Endometrium (tissue), 2 donors: Measurements from ENCODE around the gene PALD1.

Experiments used
- FAIRE-seq: peaks from 2 replicates; lab custom pipeline; 2012; peaks lifted over from hg19 to GRCh38; lab: Jason Lieb, UNC
- donor health status: control.
- donor health status: control.

PALD1 gene

DNA sequence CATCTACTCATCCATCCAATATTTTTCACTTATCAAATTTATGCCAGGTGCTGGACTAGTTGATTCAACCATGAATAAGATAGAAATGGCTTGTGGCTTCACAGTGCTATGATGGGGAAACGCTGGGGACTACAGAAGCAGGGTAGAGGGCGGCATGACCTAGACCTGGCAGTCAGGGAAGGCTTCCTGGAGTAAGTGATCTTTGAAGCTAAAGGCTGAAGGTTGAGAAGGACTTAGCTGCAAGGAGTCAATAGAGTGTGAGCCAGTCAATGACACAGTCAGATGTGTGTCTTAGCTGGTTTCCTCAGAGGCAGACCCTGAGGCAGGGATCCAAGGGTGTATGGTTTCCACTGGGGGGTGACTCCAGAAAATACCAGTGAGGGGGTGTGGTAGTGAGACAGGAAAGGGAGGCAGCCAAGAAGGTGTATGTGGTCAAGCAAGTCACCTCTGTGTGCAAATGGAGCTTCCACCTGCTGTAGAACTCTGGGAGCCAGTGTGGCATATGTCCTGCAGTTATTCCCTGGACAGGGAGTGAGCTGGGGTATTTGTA lies 113.7 kb downstream of the PALD1 start:
- no peak for FAIRE-seq

DNA sequence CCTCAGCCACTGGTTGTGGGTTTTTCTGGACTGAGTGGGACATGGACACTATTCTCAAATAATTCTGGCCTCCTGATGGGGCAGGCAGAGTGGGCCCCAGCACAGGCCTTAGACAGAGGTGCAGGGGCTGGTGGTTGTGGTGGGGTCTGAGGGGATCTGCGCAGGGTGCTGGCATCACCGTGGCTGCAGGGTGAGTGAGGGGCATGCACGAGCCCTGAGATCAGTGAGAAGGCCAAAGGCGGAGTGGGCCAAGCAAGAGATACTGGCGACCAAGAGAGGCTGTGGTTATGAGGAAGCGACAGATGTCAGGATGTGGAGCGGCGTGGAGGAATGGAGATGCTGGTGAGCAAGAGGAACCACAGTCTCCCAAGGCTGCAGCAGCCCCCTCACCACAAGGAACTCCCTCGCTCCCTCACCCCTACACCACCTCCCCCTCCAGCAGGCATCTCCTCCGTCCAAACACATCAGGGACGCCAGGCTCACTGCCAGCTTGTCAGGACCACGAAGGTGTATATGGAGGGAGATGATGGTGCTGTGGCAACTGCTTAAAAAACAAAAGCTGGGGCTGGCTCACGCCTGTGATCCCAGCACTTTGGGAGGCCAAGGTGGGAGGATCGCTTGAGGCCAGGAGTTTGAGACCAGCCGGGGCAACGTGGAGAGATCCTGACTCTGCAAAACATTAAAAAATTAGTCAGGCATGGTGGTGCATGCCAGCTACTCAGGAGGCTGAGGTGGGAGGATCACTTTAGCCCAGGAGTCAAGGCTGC lies 114.4 kb downstream of the PALD1 start:
- no peak for FAIRE-seq

DNA sequence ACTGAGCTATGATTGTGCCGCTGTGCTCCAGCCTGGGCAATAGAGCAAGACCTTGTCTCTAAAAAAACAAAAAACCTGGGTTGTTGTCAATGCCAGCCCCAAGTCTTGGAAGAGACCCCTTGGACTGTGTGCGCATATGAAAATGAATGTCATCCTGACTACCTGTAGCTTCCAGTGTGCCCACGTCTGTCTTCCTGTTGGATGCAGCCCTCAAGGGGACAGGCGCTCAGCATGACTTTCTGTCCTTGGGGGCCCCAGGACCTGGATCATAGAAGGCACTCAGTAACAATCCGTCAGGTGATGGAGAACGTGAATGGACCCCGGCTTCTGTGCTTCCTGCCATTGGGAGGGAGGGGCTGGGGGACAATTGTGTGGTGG lies 114.9 kb downstream of the PALD1 start:
- no peak for FAIRE-seq

DNA sequence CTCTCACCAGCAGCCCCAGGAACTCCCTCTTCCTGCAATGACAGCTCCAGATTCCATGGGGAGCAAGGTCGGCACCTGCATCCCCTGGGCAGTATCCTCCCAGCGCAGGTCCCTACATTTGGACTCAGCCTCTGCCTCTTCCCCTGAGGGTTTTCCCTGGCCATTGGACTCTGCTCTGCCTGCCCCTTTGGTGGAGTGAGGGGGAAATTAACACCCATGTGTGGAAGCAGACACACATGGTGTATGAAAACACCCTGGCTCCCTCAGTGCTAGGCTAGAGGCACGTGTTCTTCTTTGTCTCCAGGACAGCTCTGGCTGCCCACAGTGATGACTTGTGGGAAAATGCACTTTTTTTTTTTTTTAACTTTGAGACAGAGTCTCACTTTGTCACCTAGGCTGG lies 115.6 kb downstream of the PALD1 start:
- no peak for FAIRE-seq

DNA sequence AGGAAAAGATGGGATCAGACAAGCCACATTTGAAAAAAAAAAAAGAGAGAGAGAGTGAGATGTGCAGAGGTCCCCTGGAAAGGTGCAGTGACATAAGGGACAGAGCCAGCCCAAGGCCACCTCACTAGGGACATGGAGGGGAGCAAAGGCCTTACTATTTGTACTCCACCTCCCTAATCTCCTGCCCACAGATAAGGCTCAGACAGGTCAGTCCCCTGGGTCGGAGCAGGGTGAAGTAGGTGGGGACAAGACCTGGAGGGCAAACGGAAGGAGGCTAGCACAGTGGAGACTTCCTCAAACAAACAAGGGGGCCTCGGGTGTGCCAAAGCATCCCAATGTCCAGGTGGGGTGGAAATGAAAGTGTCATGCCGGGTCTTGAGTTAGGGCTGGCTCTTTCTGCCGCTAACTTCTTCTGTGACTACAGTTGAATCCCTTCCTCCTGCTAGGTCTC lies 117.0 kb downstream of the PALD1 start:
- FAIRE-seq = no peak

DNA sequence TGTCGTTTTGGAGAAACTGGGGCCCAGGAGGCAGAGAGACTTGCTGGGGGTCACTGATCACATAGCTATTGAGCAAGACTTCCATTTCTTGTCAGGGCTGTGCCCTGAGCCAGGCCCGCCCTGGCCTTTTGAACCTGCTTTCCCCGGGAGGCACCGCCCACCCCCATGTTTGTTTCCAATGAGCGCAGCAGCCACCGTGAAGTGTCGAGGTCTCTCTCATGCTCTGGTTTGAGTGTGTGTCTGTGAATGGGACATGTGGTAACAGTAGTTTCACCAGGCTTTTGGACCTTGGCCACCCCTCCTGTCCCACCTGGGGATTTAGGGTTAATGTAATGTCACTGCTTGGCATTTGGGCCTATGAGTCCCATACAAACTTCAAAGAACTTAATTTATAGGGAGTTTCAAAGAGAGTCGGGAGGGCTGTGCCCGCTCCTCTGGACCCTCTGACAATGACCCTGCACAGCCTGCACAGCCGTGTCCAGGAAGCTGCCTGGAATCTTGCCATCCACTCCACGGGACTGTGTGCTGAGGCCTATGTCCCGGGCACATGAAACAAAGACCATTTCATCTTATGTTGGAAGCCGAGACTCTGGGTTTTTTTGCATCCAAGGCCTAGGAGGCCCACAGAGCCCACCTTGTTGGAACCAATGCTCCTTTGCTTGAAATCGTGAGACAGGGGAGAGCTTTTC lies 117.7 kb downstream of the PALD1 start:
- no peak for FAIRE-seq

DNA sequence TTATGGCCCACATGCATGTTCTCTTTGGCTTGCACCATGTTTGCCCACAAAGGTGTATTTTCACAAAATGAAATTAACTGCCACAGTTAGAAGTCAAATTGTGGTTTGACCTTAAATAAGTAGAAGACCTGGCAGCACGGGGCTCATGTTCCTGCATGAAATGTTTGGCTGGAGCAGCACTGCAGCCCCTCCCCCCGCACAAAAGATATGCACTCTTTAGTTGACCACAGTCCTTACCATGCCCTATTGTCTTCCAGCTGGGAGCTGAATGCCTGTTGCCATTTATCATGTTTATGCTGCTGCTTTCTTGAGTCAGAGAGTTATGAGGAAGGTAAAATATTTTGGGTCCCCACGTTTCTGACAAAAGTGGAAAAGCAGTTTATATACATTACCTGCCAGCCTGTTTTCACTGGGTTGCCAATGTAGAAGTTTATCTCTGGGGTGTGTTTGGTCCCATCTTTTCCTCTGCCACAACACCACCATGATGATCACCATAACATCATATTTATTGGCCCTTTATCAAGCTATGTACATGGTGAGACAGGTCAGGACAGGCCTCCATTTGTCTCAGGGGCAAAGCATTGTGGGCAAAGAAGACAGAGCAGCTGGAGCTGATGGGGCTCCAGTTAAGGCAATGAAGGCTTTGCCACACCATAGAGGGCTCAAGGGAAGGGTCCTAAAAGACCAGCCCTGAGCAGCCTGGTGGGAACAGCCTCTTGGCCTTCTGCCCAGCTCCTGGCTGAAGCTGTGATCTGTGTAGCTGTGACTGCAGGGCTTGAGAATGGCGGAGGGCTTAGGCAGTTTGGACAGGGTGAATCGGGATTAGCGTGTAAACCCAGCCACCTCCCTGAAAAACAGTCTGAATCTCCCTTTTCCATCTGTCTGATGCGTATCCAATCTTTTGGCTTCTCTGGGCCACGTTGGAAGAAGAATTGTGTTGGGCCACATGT lies 118.6 kb downstream of the PALD1 start:
- FAIRE-seq = no peak

DNA sequence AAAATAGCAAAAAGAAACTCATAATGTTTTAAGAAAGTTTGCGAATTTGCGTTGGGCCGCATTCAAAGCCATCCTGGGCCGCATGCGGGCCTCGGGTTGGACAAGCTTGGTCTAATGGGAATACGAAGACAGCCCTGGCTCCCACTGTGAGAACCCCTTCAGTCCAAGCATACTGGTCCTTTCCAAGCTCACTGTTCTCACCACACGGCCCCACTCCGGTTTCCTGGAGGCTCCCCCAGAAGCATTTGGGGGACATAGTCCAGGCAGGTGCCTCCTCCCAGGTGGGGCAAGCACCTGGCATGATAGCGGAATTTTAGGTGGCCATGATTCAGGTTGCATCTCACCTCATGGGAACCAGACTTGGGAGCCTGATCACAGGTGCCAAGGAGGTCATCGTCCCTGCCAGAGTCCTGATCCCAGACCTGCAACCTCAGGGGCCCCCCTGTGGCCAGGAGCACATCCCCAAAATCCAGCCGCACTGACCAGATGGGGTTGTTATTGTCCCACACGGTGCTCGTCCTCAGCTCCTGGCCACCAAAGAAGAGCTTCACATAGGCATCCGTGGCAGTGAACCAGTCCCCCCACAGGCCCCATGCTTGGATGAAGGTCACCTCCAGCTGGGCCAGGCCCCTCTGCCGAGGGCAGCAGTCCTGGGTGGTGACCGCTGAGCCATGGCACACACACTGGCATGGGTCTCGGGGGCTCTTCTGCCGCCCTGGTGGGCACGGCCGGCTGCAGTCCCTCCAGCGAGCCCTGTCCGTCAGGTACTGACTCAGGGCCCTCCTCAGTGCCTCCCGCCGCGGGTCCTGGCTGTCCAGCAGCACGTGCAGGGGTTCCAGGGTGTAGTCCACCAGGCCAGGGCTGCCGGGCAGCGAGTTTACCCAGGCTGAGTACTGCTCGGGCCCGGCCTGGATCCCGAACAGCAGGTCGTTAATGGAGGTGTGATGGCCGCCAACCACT lies 119.6 kb downstream of the PALD1 start:
- FAIRE-seq = no peak

DNA sequence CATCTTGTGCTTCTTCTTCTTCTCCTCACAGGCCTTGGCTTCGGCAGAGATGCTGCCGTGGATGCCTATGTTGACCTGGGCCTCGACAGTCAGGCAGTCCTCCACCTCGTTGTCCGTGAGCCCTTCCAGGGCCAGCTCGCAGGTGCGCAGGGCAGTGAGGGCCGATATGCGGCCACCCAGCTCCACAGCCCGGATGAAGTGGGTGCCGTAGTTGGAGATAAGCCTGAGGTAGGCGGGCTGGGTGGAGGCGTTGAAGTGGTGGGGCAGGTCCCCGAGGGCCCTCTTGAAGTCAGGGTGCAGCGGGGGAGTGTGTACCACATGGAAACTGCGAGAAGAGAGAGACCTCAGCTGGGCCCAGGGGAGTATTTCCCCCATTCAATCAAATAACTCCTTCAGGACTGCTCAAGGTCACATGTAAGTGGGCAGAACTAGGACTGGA lies 120.3 kb downstream of the PALD1 start:
- no peak for FAIRE-seq

DNA sequence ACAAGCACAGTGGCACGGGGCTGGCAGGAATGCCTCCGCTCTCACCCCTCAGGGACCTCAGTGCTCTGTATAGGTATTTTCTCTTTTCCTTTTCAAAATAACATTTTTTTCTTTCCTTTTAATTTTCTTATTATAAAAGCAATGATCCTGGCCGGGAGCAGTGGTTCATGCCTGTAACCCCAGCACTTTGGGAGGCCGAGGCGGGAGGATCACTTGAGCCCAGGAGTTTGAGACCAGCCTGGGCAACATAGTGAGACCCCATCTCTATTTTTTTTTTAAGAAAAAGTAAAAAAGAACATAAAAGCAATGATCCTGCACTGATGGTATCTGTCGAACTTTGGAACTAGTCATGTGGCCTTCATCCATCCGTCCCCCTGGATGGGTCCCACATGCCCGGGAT lies 120.8 kb downstream of the PALD1 start:
- no peak for FAIRE-seq

DNA sequence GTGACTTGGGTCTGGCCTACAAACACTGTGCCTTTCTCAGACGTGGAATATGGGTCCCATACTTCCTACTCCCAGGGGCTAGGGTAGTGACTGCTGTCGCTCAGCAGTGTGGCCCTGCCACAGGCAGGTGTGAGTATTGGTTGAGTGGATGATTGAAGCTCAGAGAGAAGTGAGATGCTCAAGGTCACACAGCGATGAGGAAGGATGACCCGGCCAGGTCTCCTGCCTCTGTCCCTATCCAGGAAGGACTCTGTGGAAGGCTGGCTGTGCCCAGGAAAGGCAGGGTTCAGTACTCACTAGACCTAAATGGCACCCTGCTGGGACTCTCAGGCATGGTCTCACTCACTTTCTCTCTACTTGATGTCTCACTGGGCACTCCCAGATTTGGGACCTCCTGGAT lies 121.2 kb downstream of the PALD1 start:
- FAIRE-seq = no peak

DNA sequence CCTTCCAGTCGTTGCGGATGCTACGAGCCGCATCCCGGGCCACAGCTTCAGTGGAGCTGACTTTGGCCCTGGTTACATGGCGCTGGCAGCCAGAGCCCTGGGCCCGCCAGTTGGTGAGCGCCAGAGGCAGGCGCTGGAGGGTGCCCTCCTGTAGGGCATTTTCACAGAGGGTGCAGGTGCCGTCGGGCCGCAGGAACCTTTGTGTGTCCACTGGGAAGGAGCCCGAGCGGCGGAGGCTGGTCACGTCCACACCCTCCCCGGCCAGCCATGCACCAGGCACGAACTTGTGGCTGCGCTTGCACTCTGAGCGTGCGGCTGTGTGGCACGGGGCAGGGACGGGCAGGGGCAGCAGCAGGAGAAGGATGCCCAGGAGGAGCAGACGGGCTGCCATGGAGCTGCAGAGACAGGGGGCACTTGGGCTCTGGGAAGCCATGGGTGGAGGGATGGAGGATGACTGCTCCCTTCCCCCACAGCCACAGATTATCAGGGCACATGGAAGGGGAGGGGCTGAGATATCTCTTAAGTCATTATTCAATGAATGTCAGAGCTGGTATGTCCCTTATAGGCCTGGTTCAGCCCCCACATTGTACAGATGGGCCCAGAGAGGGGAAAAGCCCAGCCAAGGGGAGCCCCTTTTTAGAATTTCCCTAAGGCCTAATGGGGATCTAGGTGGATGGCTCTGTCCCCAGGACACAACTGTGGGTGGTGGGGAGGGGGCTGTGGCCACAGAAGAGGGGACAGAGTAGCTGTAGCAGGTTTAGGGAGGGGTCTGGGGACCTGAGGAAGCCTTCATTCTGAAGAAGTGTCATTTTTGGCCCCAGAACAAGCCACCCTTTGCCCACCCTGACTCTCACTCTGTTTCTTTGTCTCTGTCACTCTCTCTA lies 122.2 kb downstream of the PALD1 start:
- FAIRE-seq = no peak

DNA sequence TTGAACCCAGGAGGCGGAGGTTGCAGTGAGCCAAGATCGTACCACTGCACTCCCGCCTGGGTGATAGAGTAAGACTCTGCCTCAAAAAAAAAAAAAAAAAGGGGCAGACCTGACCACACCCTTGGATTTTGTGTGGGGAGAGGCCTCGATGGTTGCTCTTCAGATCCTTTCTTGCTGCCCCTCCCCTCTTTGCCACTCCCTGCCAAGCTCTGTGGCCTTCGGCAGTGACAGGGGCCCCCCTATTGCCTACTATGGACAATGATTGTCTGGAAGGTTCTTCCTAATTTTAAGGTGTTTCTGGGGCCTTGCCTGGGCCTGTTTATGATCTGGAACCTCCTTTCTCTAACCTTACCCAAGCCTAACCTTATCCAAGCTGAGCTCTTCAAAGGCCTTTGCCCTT lies 123.2 kb downstream of the PALD1 start:
- no peak for FAIRE-seq

DNA sequence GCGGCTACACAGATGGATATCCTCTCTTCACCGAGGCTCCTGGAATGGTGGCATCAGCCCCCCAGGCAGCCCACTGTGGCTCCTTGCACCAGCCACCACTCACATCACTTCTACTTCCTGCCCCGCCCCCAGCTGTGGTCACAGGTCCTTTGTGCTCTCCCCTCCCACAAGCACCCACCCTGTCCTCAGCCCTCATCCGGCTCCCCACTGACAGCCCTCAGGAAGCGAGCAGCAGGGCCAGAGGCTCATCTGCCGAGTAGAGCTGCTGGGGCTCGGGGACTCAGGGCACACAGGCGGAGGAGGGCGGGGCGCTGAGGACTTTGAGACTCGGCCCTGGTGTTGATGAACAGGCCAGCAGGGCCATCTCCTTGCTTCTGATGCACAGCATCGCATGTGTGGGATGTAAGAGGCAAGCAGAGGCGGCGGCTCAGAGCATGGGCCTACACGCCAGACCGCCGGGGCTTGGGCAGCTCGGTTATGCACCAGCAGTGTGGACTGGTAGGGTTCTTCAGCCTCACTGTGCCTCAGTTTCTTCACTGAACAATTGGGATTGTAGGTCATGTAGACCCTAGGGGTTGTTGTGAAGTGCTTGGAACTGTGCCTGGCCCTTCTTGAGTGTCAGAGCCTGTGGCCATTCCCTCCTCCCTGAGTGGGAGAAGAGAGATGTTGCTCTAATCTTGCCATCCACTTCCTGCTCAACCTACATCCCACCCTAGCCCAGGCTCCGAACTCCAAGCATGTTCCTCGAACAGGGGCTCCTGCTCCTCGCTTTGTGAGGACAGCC lies 124.3 kb downstream of the PALD1 start, which contains the start of gene PRF1:
Gene PRF1, minus strand, starts transcription at position 77 of the 784 bp plus-strand sequence. CDS start 1,839 bp downstream, outside the sequence.
- no peak for FAIRE-seq

DNA sequence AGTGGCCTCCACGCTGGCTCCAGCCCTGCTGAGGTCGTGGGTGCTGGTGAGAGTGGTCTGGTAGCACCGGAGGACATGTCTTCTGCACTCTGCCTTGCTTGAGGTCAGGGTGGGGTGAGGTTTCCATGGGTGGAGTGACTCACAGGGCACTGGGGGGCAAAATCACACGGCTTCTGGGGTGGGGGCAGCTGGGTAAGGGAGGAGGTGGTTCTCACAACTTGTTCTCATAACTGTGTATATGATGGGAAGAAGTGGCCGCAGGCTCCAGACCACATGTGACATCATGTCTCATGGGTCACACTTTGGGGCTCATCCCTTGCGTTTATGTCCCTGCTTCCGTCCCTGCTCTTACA lies 124.9 kb downstream of the PALD1 start:
- FAIRE-seq = no peak

DNA sequence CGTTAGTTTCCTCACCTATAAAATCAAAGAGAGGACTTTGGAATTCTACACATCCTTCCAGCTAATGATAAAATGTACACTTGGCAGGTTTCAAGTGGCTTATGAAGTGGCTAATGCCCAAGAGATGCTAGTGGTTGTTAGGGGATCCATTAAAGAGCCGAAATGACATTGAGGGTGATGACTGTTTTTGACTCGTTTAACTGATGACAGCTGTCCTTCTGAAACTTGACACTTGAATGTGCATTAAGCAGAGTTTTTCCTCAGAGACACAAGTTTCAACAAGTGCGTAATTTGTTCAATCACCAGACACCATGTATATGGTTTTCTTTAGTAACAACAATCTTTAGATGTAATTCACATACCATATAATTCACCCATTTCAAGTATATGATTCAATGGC lies 125.5 kb downstream of the PALD1 start:
- no peak for FAIRE-seq

DNA sequence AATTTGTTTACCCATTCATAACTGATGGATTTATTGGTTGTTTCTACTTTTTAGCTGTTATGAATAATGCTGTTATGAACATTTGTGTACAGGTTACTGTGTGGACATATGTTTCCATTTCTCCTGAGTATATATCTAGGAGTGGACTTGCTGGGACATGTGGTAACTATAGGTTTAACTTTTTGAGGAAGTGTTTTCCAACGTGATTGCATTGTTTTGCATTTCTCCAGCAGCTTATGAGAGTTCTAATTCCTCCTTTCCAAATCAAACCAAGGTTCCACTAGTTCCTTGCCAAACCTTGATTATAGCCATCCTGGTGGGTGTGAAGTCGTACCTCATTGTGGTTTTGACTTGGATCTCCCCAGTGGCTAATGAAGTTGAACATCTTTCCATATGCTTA lies 126.6 kb downstream of the PALD1 start:
- FAIRE-seq = no peak

DNA sequence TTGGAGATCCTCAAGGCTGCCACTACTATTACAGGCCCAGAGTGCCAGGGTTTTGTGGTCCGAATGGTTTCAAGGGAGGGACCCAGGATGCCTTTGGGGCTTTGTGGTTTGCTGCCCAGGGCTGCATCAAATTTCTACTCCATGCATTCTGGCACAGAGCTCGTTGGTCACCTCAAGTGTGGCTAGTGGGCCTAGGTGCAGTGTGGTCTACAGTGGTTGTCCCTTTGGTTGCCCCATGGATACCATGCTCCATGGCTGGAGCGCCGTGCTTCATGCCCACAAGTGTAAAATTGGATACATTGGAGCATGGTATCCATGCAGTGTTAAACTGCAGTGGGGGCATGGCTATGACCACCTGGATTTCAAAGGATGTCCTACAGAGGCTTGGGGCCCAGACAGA lies 129.4 kb downstream of the PALD1 start:
- FAIRE-seq = no peak

DNA sequence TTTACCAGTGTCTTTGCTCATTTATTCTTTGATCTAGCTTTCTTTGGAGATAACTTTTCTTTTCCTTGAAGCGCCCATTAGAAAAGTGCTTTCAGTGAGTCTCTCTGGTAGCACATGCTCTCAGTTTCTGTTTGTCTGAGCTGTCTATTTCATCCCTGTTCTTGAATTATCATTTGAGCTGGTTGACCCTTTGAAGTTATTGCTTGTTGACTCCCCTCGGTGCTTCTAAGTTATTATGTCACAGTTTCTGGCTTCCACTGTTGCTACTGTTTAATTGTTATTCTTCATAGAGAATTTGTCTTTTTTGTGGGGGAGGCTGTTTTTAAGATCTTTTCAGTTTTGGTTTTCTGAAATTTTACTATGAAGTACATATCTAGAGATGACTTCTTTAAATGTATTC lies 135.4 kb downstream of the PALD1 start:
- FAIRE-seq = no peak
